ENCODE measurements around the gene TRAPPC12. TPM values are rescaled to one million over a fixed set of nuclear protein-coding genes. Genes with fewer than 3 reads are reported as not detected.
"Not testable (repeated sequence)": the region's sequence is repeated elsewhere in the genome, so short reads cannot be mapped to it uniquely, and the experiment has no call there.

TRAPPC12 gene
- total RNA-seq, 1 experiment from 2014 or later, result 86.2 TPM

DNA sequence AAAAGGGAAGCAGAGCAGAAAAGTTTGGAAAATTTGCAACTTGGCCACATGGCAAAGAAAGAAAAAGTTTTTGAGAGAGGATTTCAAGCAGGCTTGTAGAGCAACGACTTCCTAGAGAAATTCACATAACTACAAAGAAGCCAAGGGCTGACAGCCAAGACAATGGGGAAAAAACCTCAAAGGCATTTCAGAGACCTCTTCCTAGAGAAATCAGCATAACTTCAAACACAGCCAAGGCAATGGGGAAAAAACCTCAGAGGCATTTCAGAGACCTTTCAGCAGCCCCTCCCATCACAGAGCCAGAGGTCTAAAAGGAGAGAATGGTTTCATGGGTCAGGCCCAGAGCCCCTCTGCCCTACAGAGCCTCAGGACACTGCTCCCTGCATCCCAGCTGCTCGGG lies 132.6 kb downstream of the TRAPPC12 start:
- Histone ChIP-seq H3K9ac (ENCODE audit: low read length) (no peak overlapping the region), H4K20me1 (ENCODE audit: low read length) (no peaks in the 10 kb centered on the region), H3F3A (ENCODE audit: low read length, unreplicated experiment) (no peaks in the 10 kb centered on the region), H2AFZ (ENCODE audit: low read length) (no peak overlapping the region), H3K27ac (ENCODE audit: low read length) (no peak overlapping the region), H3K79me2 (ENCODE audit: low read length) (peaks cover 14% of the 10 kb centered on the region), H3K4me3 (ENCODE audit: low read length) (no peak overlapping the region), H3K4me1 (ENCODE audit: insufficient read depth, low read length) (0 out of 2 replicates have a peak, but pooled peaks cover 2% of the 10 kb centered on the region), H3K4me2 (ENCODE audit: low read length) (no peak overlapping the region), H3K27me3 (ENCODE audit: low read length) (no peaks in the 10 kb centered on the region), H3K9me2 (replicated peaks; ENCODE audit: low read length) (no peaks in the 10 kb centered on the region), H3K9me3 (ENCODE audit: low read length) (no peaks in the 10 kb centered on the region), H3K36me3 (ENCODE audit: low read depth, low read length) (peaks cover 34% of the 10 kb centered on the region)
- DNase-seq, result no peak
- ChIA-PET POLR2A (ENCODE audit: unreplicated experiment) (no interaction called here), CTCF (no interaction called here)
- BruUV-seq (replicated peaks), result no TSS peak
- no peak for ATAC-seq
- intact Hi-C loops (cut with micrococcal nuclease), result no loop called here
- no peak for TF ChIP-seq EZH2 (IDR thresholded peaks at IDR 0.05; ENCODE audit: low read length, unreplicated experiment)
- TF ChIP-seq EZH2phosphoT487 (IDR thresholded peaks at IDR 0.05; ENCODE audit: borderline replicate concordance, low read length), result no peak

GRCh38 chr2:3513026-3513810 lies 133.7 kb downstream of the TRAPPC12 start:
- Histone ChIP-seq H3K4me1 (ENCODE audit: insufficient read depth, low read length) (peaks cover 13% of the 10 kb centered on the region; the same call in 1 of the 2 replicates), H3K9ac (ENCODE audit: low read length) (no peak overlapping the region), H3K27ac (ENCODE audit: low read length) (no peak overlapping the region), H3K79me2 (ENCODE audit: low read length) (peaks cover 25% of the 10 kb centered on the region), H3K36me3 (ENCODE audit: low read depth, low read length) (peaks cover 34% of the 10 kb centered on the region), H3K27me3 (ENCODE audit: low read length) (no peaks in the 10 kb centered on the region), H3K9me3 (ENCODE audit: low read length) (no peaks in the 10 kb centered on the region), H2AFZ (ENCODE audit: low read length) (no peak overlapping the region), H3F3A (ENCODE audit: low read length, unreplicated experiment) (no peaks in the 10 kb centered on the region), H3K4me3 (ENCODE audit: low read length) (no peak overlapping the region), H3K9me2 (replicated peaks; ENCODE audit: low read length) (no peaks in the 10 kb centered on the region), H3K4me2 (ENCODE audit: low read length) (no peak overlapping the region), H4K20me1 (ENCODE audit: low read length) (no peaks in the 10 kb centered on the region)
- TF ChIP-seq EZH2phosphoT487 (IDR thresholded peaks at IDR 0.05; ENCODE audit: borderline replicate concordance, low read length) (no peak), EZH2 (IDR thresholded peaks at IDR 0.05; ENCODE audit: low read length, unreplicated experiment) (no peak), CTCF (conservative IDR thresholded peaks at IDR 0.05; ENCODE audit: low read depth, low read length) (no peak)
- CTCF ChIA-PET, result no interaction called here
- no peak for DNase-seq
- intact Hi-C loops (cut with micrococcal nuclease), result no loop called here
- no peak for ATAC-seq
- POLR2A ChIA-PET (ENCODE audit: unreplicated experiment), result no interaction called here
- BruUV-seq (replicated peaks), result no TSS peak

DNA sequence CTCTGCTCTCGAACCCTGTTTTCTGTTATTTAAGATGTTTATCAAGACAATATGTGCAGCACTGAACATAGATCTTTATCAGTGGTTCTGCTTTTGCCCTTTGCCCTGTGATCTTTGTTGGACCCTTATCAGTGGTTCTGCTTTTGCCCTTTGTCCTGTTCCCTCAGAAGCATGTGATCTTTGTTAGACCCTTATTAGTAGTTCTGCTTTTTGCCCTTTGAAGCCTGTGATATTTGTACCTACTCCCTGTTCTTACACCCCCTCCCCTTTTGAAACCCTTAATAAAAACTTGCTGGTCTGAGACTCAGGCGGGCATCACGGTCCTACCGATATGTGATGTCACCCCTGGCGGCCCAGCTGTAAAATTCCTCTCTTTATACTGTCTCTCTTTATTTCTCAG lies 135.9 kb downstream of the TRAPPC12 start:
- BruUV-seq (replicated peaks); H4K20me1 ChIP-seq (ENCODE audit: low read length); H3K9me2 ChIP-seq (replicated peaks; ENCODE audit: low read length); H3F3A ChIP-seq (ENCODE audit: low read length, unreplicated experiment); H3K9ac ChIP-seq (ENCODE audit: low read length); H3K9me3 ChIP-seq (ENCODE audit: low read length); H3K27me3 ChIP-seq (ENCODE audit: low read length); H3K27ac ChIP-seq (ENCODE audit: low read length); POLR2A ChIA-PET (ENCODE audit: unreplicated experiment); H3K4me2 ChIP-seq (ENCODE audit: low read length); H2AFZ ChIP-seq (ENCODE audit: low read length); CTCF ChIA-PET; DNase-seq; H3K4me3 ChIP-seq (ENCODE audit: low read length); ATAC-seq: not testable (repeated sequence)
- H3K36me3 ChIP-seq (ENCODE audit: low read depth, low read length), result peaks cover 34% of the 10 kb centered on the region
- H3K79me2 ChIP-seq (ENCODE audit: low read length), result peaks cover 38% of the 10 kb centered on the region
- intact Hi-C loops (cut with micrococcal nuclease), result loop anchor here (5.0 kb wide), 1 partner anchor 62 kb away; the partner anchor contains the start of gene RPS7
- H3K4me1 ChIP-seq (ENCODE audit: insufficient read depth, low read length), result peaks cover 23% of the 10 kb centered on the region

Measured in PC-3 (cell line).